Vagina (tissue), 2 donors: ENCODE measurements around the gene DKK1.

Source experiments
- CTCF ChIP-seq, 3 experiments: fragments of 450-650 bp in 2 of 3; fragments of 200-600 bp in 1 of 3; sonication (generic) in 1 of 3; IDR thresholded peaks; one replicate each; pipeline ENCODE4 v1.5.1; 2017 to 2019; ENCODE audit warnings: antibody characterized with exemption in 3 of 3, mild to moderate bottlenecking in 2 of 3, moderate library complexity in 2 of 3
- POLR2A ChIP-seq, 2 donors: fragments of 450-650 bp; IDR thresholded peaks; one replicate each; pipeline ENCODE4 v1.6.1; 2017; ENCODE audit warnings: antibody characterized with exemption in 2 of 2, mild to moderate bottlenecking in 2 of 2, moderate library complexity in 2 of 2
- POLR2AphosphoS5 ChIP-seq, 2 donors: sonication (generic); formaldehyde crosslinking; IDR thresholded peaks; one replicate each; pipeline ENCODE4 v1.9.0; 2017; ENCODE audit warnings: antibody characterized with exemption in 2 of 2, mild to moderate bottlenecking in 2 of 2, low read depth in 1 of 2; ENCODE audit not compliant: insufficient read depth in 1 of 2

- TF ChIP-seq CTCF (IDR thresholded peaks at IDR 0.05): no peak
- TF ChIP-seq POLR2AphosphoS5 (IDR thresholded peaks at IDR 0.05; ENCODE audit: insufficient read depth in 1 of 2, low read depth in 1 of 2): no peak
- no peak for TF ChIP-seq POLR2A (IDR thresholded peaks at IDR 0.05)
Observed at GRCh38 chr10:52314822-52315552, 906 bp downstream of the DKK1 start.
